GM15510 (cell line): ENCODE data around the gene KIAA0232.

Experiments
- POLR2A ChIP-seq: IDR thresholded peaks from 3 replicates; pipeline ENCODE4 v1.6.1; 2011; ENCODE audit warnings: borderline replicate concordance; ENCODE audit not compliant: insufficient read length; ENCODE audit errors: extremely low read depth

Gene KIAA0232

DNA sequence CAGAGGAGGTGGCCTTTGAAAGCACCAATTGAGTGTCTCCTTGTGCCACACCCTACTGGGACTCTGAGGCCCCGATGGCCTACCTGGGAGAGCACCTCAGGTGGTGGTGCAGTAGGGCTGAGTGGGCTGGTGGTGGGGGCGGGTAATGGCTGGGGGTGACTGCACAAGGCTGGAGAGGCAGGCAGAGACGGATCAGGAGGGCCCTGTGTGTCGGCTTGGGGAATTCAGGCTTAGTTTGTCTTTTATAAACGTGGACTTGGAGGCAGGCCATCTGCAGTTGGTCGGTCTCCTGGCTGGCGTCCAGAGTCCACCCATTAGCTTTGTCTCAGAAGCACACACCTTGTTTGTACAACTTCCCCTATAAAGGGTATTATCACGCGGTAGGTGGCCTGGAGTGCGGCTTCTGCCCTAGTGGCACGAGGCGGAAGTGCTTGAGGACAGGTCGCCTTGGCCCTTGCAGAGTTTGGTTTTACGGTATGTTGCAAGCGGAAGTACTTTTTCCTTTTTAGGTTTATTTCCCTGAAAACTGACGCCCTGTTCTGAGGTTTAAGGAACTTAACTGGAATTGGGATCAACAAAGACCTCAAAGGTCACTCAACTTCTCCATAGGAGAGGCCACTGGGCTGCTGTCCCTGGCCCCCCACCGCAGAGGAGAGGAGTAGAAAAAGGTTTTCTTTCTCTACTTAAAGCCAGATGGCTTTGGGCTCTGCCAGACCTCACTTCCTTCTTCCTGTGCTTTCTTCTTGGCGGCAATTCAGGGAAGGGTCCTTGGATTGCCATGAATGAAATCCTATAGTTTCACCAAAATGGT, 135.1 kb downstream of the KIAA0232 start:
- no peak for TF ChIP-seq POLR2A

DNA sequence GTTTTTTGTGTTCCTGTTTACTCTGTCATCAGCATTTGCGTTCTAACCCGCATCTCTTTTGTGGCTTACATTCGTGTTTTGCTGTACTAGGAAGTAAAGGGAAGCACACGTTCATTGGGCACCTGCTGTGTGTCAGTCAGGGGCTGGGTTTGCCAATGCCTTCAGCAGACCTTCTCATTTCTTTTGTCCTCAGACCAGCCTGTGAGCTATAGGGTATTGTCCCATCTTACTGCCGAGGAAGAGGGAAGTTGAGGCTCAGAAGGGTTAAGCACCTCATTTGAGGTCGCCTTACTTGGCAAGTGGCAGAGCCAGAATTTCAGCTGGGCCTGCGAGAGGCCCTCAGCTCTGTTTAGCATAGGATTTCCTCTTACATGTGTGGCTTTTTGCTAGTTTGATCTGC, 135.8 kb downstream of the KIAA0232 start:
- TF ChIP-seq POLR2A = no peak

DNA sequence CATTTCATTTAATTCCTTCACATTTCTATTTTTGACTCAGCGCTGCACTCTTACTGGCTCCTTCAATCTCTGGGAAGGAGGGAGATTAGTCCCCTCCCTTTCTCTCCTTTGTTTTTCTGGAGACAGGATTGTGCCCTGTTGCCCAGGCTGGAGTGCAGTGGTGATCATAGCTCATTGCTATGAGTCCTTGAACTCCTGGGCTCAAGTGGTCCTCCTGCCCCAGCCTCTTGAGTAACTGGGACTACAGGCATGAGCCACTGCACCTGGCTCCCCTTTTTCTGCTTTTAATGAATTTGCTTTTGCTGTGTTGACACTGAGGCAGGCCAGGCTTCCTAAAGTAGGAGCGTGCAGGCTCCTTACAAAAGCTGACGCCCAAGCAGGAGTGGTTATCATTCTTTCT, 137.6 kb downstream of the KIAA0232 start:
- TF ChIP-seq POLR2A = no peak

DNA sequence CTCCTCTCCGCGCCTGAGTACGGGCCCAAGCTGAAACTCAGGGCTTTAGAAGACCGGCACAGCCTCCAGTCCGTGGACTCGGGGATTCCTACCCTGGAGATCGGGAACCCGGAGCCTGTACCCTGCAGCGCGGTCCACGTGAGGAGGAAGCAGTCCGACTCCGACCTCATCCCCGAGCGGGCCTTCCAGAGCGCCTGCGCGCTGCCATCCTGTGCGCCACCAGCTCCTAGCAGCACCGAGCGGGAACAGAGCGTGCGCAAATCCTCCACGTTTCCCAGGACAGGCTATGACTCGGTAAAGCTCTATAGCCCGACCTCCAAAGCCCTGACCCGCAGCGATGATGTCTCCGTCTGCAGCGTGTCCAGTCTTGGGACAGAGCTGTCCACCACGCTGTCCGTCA, 141.0 kb downstream of the KIAA0232 start:
- no peak for TF ChIP-seq POLR2A

DNA sequence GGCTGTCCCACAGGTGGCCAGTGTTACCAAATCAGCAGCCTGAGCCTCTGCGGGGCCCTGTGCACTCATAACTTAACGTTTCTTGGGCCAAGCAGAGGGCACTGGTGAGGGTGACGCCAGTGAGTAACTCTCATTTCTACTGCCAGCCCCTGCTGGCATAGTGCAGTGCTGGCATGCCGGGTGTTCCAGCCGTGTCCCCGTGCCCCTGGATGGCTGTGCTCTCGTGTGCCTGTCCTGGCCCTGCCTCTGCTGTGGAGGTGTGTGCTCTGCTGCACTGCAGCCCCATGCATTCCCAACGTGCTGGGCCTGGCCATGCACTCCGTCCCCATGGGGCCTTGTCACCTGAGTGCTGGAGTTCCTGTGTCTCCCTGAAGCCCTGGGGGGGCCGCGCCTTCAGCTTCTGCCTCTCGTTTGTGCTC, 141.8 kb downstream of the KIAA0232 start:
- no peak for TF ChIP-seq POLR2A

DNA sequence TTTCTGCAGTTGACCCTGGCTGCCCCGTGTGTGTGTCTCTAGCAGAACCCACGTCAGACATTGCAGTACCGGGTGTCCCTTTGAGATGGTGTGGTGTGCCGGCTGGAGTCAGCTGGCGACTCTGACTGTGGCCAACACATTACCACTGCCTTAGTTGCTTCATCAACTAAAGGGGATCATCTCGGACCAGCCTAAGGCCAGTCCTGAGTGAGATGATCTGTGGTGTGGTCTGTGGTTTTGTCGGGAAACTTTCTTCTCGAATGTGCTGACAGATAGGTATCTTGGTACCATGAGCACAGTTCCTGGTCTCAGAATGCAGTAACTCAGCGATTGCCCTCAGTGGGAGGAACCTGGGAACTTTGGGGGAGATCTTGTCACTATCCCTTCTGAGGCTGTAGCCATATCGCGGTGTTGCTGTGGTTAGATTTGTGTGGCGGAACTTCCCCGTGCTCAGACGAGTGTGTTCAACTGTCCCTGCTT, 142.9 kb downstream of the KIAA0232 start:
- no peak for TF ChIP-seq POLR2A

DNA sequence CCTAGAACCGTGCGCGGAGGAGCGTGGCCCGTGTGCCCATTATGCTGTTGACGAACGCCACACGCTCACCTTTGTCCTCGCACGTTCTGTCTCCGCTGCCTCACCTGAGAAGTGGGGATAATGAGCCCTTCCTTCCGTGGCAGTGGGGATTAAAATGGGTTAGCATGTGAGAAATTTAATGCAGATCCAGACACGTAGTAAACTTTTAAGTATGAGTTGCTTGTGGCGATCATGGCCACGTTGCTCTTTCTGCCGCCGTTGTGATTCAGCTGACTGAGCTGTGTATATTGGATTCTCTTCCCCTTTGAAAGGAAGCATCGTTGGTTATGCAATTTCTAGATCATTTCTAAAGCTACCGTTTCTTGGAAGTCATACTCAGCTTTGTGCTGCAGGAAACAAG, 143.6 kb downstream of the KIAA0232 start:
- no peak for TF ChIP-seq POLR2A

DNA sequence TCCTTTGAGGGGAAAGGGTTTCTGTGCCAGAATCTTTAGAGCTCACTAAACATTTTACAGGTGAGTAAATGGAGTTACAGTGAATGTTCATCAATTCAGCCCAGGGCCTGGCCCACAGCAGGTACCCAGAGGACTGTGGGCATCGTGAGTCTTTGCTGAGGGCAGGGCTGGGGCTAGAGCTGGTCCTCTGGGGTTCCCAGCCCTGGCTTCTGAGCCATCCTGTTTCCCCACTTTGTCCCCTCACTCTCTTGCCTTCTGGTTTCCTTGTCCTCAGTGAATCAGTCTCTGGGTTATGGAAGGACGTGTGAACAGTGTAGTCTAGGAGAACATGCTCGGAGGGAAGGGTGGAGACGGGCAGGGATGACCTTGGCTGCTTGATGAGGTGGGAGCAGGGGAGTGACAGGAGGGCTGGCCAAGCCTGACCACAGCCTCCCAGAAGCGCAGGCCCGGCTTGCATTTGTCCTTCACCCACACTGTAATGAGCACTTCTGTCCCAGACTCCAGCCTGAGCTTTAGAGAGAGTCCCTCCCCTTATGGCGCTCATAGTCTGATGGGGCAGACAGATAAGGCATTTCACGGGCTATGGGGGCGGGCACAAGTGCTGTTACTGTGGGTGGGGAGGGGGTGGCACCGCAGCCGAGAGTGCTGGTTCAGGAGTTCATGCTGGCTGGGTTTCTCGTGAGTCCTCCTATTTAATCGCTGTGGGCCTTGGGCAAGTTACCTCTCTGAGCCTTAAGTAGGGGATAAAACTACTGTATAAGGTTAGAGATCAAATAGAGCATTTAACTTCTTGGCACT, 144.4 kb downstream of the KIAA0232 start:
- no peak for TF ChIP-seq POLR2A

DNA sequence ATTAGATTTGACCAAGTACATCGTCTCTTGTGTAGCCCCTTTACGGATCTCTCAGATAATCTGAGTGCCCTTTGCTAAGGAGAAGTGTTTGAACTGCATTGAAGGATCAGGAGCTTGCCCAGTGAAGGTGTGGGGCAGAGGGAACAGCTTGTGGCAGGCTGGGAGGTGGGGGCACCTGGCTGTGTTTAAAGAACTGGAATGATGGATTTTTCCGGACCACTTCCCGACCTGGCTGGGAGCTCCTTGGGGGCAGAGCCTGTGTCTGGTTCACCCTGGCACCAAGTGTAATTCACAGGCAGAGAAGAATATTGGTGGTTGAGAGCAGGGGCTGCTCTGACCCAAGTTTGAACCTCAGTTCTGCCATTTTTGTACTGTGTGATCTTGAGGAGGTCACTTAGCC, 145.6 kb downstream of the KIAA0232 start:
- no peak for TF ChIP-seq POLR2A

DNA sequence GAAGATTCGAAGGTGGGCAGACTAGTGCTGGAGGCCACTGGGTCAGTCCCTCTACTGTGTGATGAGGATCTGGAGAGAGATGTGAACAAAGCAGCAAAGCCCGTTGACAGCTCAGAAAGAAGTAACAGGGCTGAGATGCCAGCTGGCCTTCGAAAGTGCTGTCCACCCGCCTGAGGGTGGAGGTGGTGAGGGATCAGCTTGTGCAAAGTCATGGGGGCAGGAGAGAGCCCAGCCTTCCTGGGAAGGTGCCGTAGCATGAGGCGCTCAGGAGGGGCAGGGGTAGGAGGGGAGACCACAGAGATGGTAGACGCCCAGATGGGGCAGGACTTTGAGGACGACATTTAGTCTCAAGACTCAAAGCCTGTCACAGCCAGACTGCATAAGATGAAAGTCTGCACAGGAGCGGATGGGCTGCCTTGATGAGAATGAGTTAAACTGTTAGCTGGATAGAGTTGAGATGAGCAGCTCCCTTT, 146.8 kb downstream of the KIAA0232 start:
- TF ChIP-seq POLR2A = no peak

DNA sequence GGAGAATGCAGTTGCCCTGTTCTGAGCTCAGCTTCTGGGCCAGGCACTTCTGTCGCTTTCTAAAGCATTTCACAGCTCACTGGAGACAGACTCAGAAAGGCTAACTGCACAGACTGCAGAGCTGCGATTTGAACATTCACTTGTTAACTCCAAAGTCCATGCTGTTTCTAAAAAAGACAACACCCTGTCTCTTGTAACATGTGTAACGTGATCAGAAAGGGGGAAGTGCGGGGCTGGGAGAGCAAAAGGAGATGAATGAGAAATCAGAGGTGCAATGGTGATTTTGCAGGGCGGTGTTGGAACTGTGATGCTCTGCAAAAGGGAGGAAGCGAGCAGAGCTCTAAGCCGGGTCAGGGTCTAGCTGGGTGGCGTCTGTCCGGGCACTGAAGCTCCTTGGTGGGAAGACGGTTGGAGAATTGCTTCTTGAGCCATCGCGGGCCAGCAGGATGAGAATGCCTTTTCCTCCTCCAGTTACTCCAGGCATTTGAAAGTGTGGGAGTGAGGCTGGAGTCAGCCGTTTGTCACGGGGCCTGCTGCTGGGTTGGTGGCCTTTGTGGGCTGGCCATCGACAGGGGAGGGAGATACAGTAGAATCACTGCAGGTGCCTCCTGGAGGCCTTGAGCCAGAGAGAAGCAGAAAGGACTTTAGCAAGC, 147.4 kb downstream of the KIAA0232 start:
- no peak for TF ChIP-seq POLR2A

DNA sequence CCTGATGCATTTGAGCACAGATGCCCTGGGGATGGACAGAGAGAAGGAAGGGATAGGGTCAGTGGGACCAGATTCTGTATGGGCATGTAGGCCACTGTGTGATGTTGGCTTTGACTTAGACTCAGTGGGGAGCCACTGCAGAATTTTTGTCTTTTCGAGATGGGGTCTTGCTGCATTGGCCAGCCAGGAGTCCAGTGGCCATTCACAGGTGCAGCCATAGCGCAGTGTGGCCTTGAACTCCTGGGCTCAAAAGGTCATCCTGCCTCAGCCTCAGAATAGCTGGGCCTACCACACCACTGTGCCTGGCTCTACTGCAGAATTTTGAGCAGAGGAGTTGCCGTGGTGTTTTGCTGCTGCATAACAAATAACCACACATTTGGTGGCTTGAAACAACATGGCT, 149.9 kb downstream of the KIAA0232 start:
- TF ChIP-seq POLR2A = no peak

DNA sequence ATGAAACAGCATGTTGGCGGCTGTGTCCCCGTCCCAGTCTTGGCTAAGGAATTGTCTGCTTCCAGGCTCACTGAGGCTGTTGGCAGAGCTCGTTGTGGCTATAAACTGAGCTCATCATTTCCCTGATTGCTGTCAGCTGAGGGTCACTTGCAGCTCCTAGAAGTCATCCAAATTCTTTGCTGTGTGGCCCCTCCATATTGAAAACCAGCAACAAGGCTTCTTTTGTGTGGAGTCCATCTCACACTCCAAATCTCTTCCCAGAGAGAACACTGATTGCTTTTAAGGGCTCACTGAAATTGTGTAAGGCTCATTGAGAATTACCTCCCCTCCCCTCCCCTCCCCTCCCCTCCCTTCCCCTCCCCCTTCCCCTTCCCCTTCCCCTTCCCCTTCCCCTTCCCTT, 150.4 kb downstream of the KIAA0232 start:
- TF ChIP-seq POLR2A = no peak
